Mesenchymal stem cell (in vitro differentiated cells and primary cell): ENCODE data around the gene NDUFB5.
"Not testable (repeated sequence)": the region's sequence is repeated elsewhere in the genome, so short reads cannot be mapped to it uniquely, and the experiment has no call there.

ENCODE experiments used
- DNase-seq: peaks from one replicate; pipeline ENCODE4 v3.0.0-alpha.2; 2013
- H2AFZ ChIP-seq: one replicate; pipeline ENCODE4 v1.6.1; 2013; ENCODE audit warnings: low read depth, mild to moderate bottlenecking, control low read depth, inconsistent platforms, low read length, moderate library complexity
- H2AK5ac ChIP-seq: 2 replicates; pipeline ENCODE4 v1.6.1; 2013; ENCODE audit warnings: low read length, moderate library complexity, mild to moderate bottlenecking, inconsistent platforms; ENCODE audit not compliant: severe bottlenecking
- H2BK120ac ChIP-seq: one replicate; pipeline ENCODE4 v1.6.1; 2013; ENCODE audit warnings: low read depth, mild to moderate bottlenecking, inconsistent platforms, low read length, moderate library complexity
- H2BK12ac ChIP-seq, 2 experiments: one replicate each; pipeline ENCODE4 v1.6.1; 2013; ENCODE audit warnings: inconsistent platforms in 2 of 2, low read length in 2 of 2, mild to moderate bottlenecking in 2 of 2, moderate library complexity in 2 of 2, control low read depth in 1 of 2
- H2BK15ac ChIP-seq: one replicate; pipeline ENCODE4 v1.6.1; 2013; ENCODE audit warnings: mild to moderate bottlenecking, low read depth, inconsistent platforms; ENCODE audit not compliant: poor library complexity, severe bottlenecking
- H2BK5ac ChIP-seq: 2 replicates; pipeline ENCODE4 v1.6.1; 2013; ENCODE audit warnings: low read depth, mild to moderate bottlenecking, low read length, control low read depth, inconsistent platforms; ENCODE audit not compliant: poor library complexity, severe bottlenecking
- H3K14ac ChIP-seq, 2 experiments: one replicate each; pipeline ENCODE4 v1.6.1; 2013; ENCODE audit warnings: inconsistent platforms in 2 of 2, low read length in 2 of 2, control low read depth in 1 of 2, mild to moderate bottlenecking in 1 of 2, moderate library complexity in 1 of 2
- H3K18ac ChIP-seq, 2 experiments: one replicate each; pipeline ENCODE4 v1.6.1; 2013; ENCODE audit warnings: inconsistent platforms in 2 of 2, low read length in 2 of 2, control low read depth in 1 of 2, low read depth in 1 of 2, mild to moderate bottlenecking in 1 of 2
- H3K23ac ChIP-seq, 2 experiments: one replicate each; pipeline ENCODE4 v1.6.1; 2013; ENCODE audit warnings: inconsistent platforms in 2 of 2, low read length in 2 of 2, mild to moderate bottlenecking in 2 of 2, moderate library complexity in 2 of 2, control low read depth in 1 of 2
- H3K27ac ChIP-seq: 2 replicates; pipeline ENCODE4 v1.5.1; 2013; ENCODE audit warnings: mild to moderate bottlenecking, moderate library complexity, low read length, control low read depth, inconsistent platforms; ENCODE audit not compliant: poor library complexity, severe bottlenecking
- H3K27me3 ChIP-seq, 2 experiments: 2 replicates each; pipeline versions ENCODE4 v1.6.1 to v1.7.0; 2013; ENCODE audit warnings: low read length in 2 of 2, mild to moderate bottlenecking in 2 of 2, moderate library complexity in 2 of 2, control low read depth in 1 of 2, inconsistent platforms in 1 of 2; ENCODE audit not compliant: control insufficient read depth in 1 of 2, insufficient read depth in 1 of 2
- H3K36me3 ChIP-seq, 2 experiments: 2 replicates each; pipeline versions ENCODE4 v1.6.1 to v1.7.0; 2013; ENCODE audit warnings: low read length in 2 of 2, control low read depth in 1 of 2, inconsistent platforms in 1 of 2, low read depth in 1 of 2, mild to moderate bottlenecking in 1 of 2; ENCODE audit not compliant: insufficient read depth in 2 of 2, control insufficient read depth in 1 of 2
- H3K4ac ChIP-seq, 2 experiments: one replicate each; pipeline ENCODE4 v1.6.1; 2013; ENCODE audit warnings: inconsistent platforms in 2 of 2, low read length in 2 of 2, mild to moderate bottlenecking in 2 of 2, moderate library complexity in 2 of 2, control low read depth in 1 of 2, low read depth in 1 of 2
- H3K4me1 ChIP-seq: 2 replicates; pipeline ENCODE4 v1.6.1; 2013; ENCODE audit warnings: low read depth, low read length, control low read depth; ENCODE audit not compliant: control insufficient read depth, insufficient read depth
- H3K4me2 ChIP-seq: 2 replicates; pipeline ENCODE4 v1.6.1; 2013; ENCODE audit warnings: low read length, mild to moderate bottlenecking, inconsistent platforms; ENCODE audit not compliant: poor library complexity, severe bottlenecking
- H3K4me3 ChIP-seq, 2 experiments: 2 replicates each; pipeline versions ENCODE4 v1.5.1 to v1.7.0; 2013; ENCODE audit warnings: low read length in 2 of 2, mild to moderate bottlenecking in 2 of 2, control low read depth in 1 of 2, low read depth in 1 of 2; ENCODE audit not compliant: insufficient read depth in 1 of 2
- H3K79me1 ChIP-seq: replicated peaks from 2 replicates; pipeline ENCODE4 v1.6.1; 2013; ENCODE audit warnings: mild to moderate bottlenecking, control low read depth, low read length, inconsistent platforms; ENCODE audit not compliant: poor library complexity, severe bottlenecking
- H3K9ac ChIP-seq: 2 replicates; pipeline ENCODE4 v1.7.0; 2013; ENCODE audit warnings: mild to moderate bottlenecking, low read length, moderate library complexity
- H3K9me3 ChIP-seq: 2 replicates; pipeline ENCODE4 v1.7.0; 2013; ENCODE audit warnings: mild to moderate bottlenecking, low read length; ENCODE audit not compliant: control insufficient read depth
- H4K8ac ChIP-seq: one replicate; pipeline ENCODE4 v1.6.1; 2013; ENCODE audit warnings: inconsistent platforms, mild to moderate bottlenecking, low read length, moderate library complexity
- H4K91ac ChIP-seq: one replicate; pipeline ENCODE4 v1.6.1; 2013; ENCODE audit warnings: mild to moderate bottlenecking, low read length, inconsistent platforms
- WGBS: methylation state at CpG from one replicate; pipeline ENCODE4 v1.1.7; 2013; ENCODE audit warnings: mixed read lengths; 5-methylcytosine and 5-hydroxymethylcytosine counted together

NDUFB5 gene

GRCh38 chr3:179643837-179644236 is 39.2 kb downstream of the NDUFB5 start:
- not testable (repeated sequence) for H3K27me3 ChIP-seq, H3K4ac ChIP-seq, H3K36me3 ChIP-seq, H3K79me1 ChIP-seq, H3K23ac ChIP-seq, H4K91ac ChIP-seq, DNase-seq, H3K4me1 ChIP-seq, H2BK120ac ChIP-seq, H3K18ac ChIP-seq, H2BK12ac ChIP-seq, H2AK5ac ChIP-seq, H2BK15ac ChIP-seq, H3K9me3 ChIP-seq, H3K4me2 ChIP-seq, H3K4me3 ChIP-seq, H2BK5ac ChIP-seq, H3K9ac ChIP-seq, H3K14ac ChIP-seq, H4K8ac ChIP-seq, H2AFZ ChIP-seq
- WGBS = 93% methylated on average over 5 of the region's 8 CpGs
- H3K27ac ChIP-seq = peak overlapping the region; percentile 64

GRCh38 chr3:179646177-179646576 is 41.6 kb downstream of the NDUFB5 start:
- H2BK5ac ChIP-seq = no peak overlapping the region
- DNase-seq = no peak

GRCh38 chr3:179651687-179652446 is 47.3 kb downstream of the NDUFB5 start:
- DNase-seq = no peak
- no peak overlapping the region for H3K14ac ChIP-seq
- no peak overlapping the region for H2BK5ac ChIP-seq

More at GRCh38 chr3:179646177-179646576, 41.6 kb downstream of the NDUFB5 start:
- peaks cover 6% of the 10 kb centered on the region for H3K4me1 ChIP-seq
- no peak overlapping the region for H4K91ac ChIP-seq
- H3K4me2 ChIP-seq = no peak overlapping the region
- H4K8ac ChIP-seq = no peak overlapping the region
- no peak overlapping the region for H3K4ac ChIP-seq
- no peaks in the 10 kb centered on the region for H3K36me3 ChIP-seq
- no peak overlapping the region for H2BK15ac ChIP-seq
- H2AK5ac ChIP-seq = no peak overlapping the region
- H2BK12ac ChIP-seq = no peak overlapping the region
- no peak overlapping the region for H3K4me3 ChIP-seq
- H3K9me3 ChIP-seq = no peaks in the 10 kb centered on the region
- H3K23ac ChIP-seq = no peak overlapping the region
- no peak overlapping the region for H2AFZ ChIP-seq
- no peak overlapping the region for H3K14ac ChIP-seq
- no peaks in the 10 kb centered on the region for H3K27me3 ChIP-seq
- 90% methylated on average over 2 of the region's 3 CpGs for WGBS
- no peak overlapping the region for H3K18ac ChIP-seq
- H3K79me1 ChIP-seq = peaks cover 2% of the 10 kb centered on the region
- no peak overlapping the region for H3K9ac ChIP-seq
- no peak overlapping the region for H3K27ac ChIP-seq
- no peak overlapping the region for H2BK120ac ChIP-seq

GRCh38 chr3:179652447-179653095 is 48.0 kb downstream of the NDUFB5 start, which contains the start of gene USP13:
Gene USP13 (plus strand): TSS chr3:179653040. CDS start chr3:179653226, 186 bp downstream.
- peak within 1 kb of the TSS; percentile 89 for H3K9ac ChIP-seq
- peak; percentile 84 for DNase-seq
- peak within 1 kb of the TSS in 1 of 2 experiments; percentile 57 for H3K14ac ChIP-seq
- peaks cover 2% of the 10 kb centered on the region for H3K79me1 ChIP-seq
- H2BK15ac ChIP-seq = peak within 1 kb of the TSS; percentile 82
- peak within 1 kb of the TSS; percentile 75 to 80 for H3K4ac ChIP-seq
- no peaks in the 10 kb centered on the region for H3K9me3 ChIP-seq
- peak within 1 kb of the TSS; percentile 89 for H2BK120ac ChIP-seq
- peaks cover 3% of the 10 kb centered on the region for H3K4me1 ChIP-seq
- H3K27me3 ChIP-seq = no peaks in the 10 kb centered on the region
- H3K4me3 ChIP-seq = peak within 1 kb of the TSS; percentile 82 to 84
- peak within 1 kb of the TSS; percentile 81 for H4K8ac ChIP-seq
- peaks cover 0 to 3% of the 10 kb centered on the region in 2 experiments for H3K36me3 ChIP-seq
- H2AK5ac ChIP-seq = peak within 1 kb of the TSS; percentile 68
- H3K18ac ChIP-seq = peak within 1 kb of the TSS; percentile 65 to 73
- H3K4me2 ChIP-seq = peak within 1 kb of the TSS; percentile 90
- WGBS = under 1% methylated on average over 27 of the region's 56 CpGs
- peak within 1 kb of the TSS; percentile 48 for H4K91ac ChIP-seq
- H2BK12ac ChIP-seq = peak within 1 kb of the TSS; percentile 18 to 65
- H3K27ac ChIP-seq = peak within 1 kb of the TSS; percentile 91
- peak within 1 kb of the TSS; percentile 91 for H2AFZ ChIP-seq
- peak within 1 kb of the TSS; percentile 90 for H2BK5ac ChIP-seq
- peak within 1 kb of the TSS in 1 of 2 experiments; percentile 73 for H3K23ac ChIP-seq

More at GRCh38 chr3:179651687-179652446, 47.3 kb downstream of the NDUFB5 start:
- Histone ChIP-seq H3K9ac (peak overlapping the region; percentile 89), H3K4me3 (peak overlapping the region in 1 of 2 experiments; percentile 74), H3K18ac (no peak overlapping the region), H3K23ac (no peak overlapping the region), H3K27ac (peak overlapping the region; percentile 91), H3K9me3 (no peaks in the 10 kb centered on the region), H3K4ac (no peak overlapping the region), H2AK5ac (no peak overlapping the region), H2BK12ac (no peak overlapping the region), H2BK120ac (no peak overlapping the region), H3K79me1 (peaks cover 2% of the 10 kb centered on the region), H3K27me3 (no peaks in the 10 kb centered on the region), H3K4me1 (peaks cover 3% of the 10 kb centered on the region), H4K8ac (no peak overlapping the region), H4K91ac (no peak overlapping the region), H3K36me3 (peaks cover 0 to 3% of the 10 kb centered on the region in 2 experiments), H2BK15ac (no peak overlapping the region), H2AFZ (no peak overlapping the region), H3K4me2 (peak overlapping the region; percentile 33)
- WGBS = 69% methylated on average over 11 of the region's 11 CpGs
